Esophagus squamous epithelium (tissue), 5 donors: ENCODE measurements around the gene NUMBL. TPM values are rescaled to one million over a fixed set of nuclear protein-coding genes. Genes with fewer than 3 reads are reported as not detected.
A peak's percentile ranks its signal among the peaks of the same experiment; 100 is the strongest.

Experiments used
- DNase-seq: peaks from one replicate; lab custom pipeline; 2025; lab: John Stamatoyannopoulos, UW
- H3K27ac ChIP-seq, 4 donors: fragments of 200-600 bp; sonication (generic); one replicate each; pipeline ENCODE4 v1.5.1; 2016 to 2019; ENCODE audit warnings: mild to moderate bottlenecking in 1 of 4
- H3K27me3 ChIP-seq, 4 donors: fragments of 200-600 bp; sonication (generic); 1 replicate in 3 of 4; 2 replicates in 1 of 4; pipeline versions ENCODE4 v1.5.1 to v1.6.0; 2017 to 2021; ENCODE audit warnings: antibody characterized with exemption in 1 of 4
- H3K36me3 ChIP-seq, 3 donors: fragments of 200-600 bp; sonication (generic); one replicate each; pipeline ENCODE4 v1.5.1; 2016 to 2019
- H3K4me1 ChIP-seq, 3 donors: fragments of 200-600 bp; sonication (generic); one replicate each; pipeline ENCODE4 v1.5.1; 2017 to 2019
- H3K4me3 ChIP-seq, 4 donors: fragments of 200-600 bp; sonication (generic); 1 replicate in 3 of 4; 2 replicates in 1 of 4; pipeline ENCODE4 v1.5.1; 2016 to 2019; ENCODE audit warnings: mild to moderate bottlenecking in 2 of 4, moderate library complexity in 1 of 4
- H3K9me3 ChIP-seq, 3 donors: fragments of 200-600 bp; sonication (generic); one replicate each; pipeline ENCODE4 v1.5.1; 2016 to 2019
- POLR2A ChIP-seq, 4 donors: fragments of 450-650 bp; IDR thresholded peaks; one replicate each; pipeline ENCODE4 v1.6.1; 2017; ENCODE audit warnings: antibody characterized with exemption in 4 of 4, mild to moderate bottlenecking in 4 of 4, moderate library complexity in 3 of 4
- WGBS, 2 donors: methylation state at CpG; one replicate each; pipeline ENCODE4 v1.1.5; 2018; 5-methylcytosine and 5-hydroxymethylcytosine counted together
- intact Hi-C: fragments of 100-400 bp; cut with DNase I; formaldehyde crosslinking; loops from one replicate; pipeline ENCODE4 v1.15.0; 2022
- total RNA-seq, 4 donors: library from RNA; depleted of rRNA; stranded (reverse); fragments of >200 nt; gene quantifications; one replicate each; pipeline ENCODE4 v1.1.0, GENCODE V29; 2016
- TF ChIP-seq, protein P1 (sequence below), 6 experiments: fragments of 450-650 bp in 4 of 6; fragments of 200-600 bp in 2 of 6; sonication (generic) in 2 of 6; IDR thresholded peaks; one replicate each; pipeline ENCODE4 v1.5.1; 2016 to 2019; ENCODE audit warnings: antibody characterized with exemption in 6 of 6, mild to moderate bottlenecking in 4 of 6, moderate library complexity in 4 of 6
- donor health status: DM: yes; HTN: yes; CAD: no.

NUMBL gene
- total RNA-seq, 4 donors from 2014 or later = 11.2 to 20.8 (median 15.8) TPM

DNA sequence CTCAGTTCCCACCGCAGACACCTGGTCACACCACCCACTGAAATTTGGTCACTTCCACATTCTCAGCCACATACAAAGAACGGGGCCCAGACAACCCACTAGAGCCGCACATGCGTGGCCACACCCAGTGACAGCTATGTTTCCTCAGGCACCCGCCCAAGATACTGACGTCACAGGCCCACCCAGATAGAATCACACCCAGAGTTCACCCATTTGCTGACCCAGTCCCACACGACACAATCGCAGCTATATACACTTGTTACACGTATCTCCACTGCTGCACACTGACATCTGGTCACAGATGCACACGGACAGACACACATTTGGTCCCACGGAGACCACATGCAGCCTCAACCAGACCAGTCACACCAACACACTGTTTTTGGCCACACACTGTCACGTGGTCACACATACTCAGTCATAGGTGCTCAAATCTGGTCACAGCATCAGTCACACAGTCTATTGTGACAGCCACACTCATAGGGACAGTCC is 2.9 kb downstream of the NUMBL start:
- no peak for TF ChIP-seq POLR2A (IDR thresholded peaks at IDR 0.05)
- TF ChIP-seq, protein P1, sequence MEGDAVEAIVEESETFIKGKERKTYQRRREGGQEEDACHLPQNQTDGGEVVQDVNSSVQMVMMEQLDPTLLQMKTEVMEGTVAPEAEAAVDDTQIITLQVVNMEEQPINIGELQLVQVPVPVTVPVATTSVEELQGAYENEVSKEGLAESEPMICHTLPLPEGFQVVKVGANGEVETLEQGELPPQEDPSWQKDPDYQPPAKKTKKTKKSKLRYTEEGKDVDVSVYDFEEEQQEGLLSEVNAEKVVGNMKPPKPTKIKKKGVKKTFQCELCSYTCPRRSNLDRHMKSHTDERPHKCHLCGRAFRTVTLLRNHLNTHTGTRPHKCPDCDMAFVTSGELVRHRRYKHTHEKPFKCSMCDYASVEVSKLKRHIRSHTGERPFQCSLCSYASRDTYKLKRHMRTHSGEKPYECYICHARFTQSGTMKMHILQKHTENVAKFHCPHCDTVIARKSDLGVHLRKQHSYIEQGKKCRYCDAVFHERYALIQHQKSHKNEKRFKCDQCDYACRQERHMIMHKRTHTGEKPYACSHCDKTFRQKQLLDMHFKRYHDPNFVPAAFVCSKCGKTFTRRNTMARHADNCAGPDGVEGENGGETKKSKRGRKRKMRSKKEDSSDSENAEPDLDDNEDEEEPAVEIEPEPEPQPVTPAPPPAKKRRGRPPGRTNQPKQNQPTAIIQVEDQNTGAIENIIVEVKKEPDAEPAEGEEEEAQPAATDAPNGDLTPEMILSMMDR (IDR thresholded peaks at IDR 0.05) = no peak
- 36 to 51% methylated on average over 12 of the region's 12 CpGs for WGBS, 2 donors
- Histone ChIP-seq H3K4me1 (peaks cover 33 to 64% (median 37%) of the 10 kb centered on the region in 3 donors), H3K27me3 (no peaks in the 10 kb centered on the region), H3K36me3 (peaks cover 1 to 52% (median 6%) of the 10 kb centered on the region in 3 donors), H3K27ac (peak overlapping the region; percentile 45 to 94 (median 74)), H3K4me3 (peak overlapping the region in 1 of 4 donors; percentile 86), H3K9me3 (no peaks in the 10 kb centered on the region)
- no peak for DNase-seq
- intact Hi-C loops = no loop called here

DNA sequence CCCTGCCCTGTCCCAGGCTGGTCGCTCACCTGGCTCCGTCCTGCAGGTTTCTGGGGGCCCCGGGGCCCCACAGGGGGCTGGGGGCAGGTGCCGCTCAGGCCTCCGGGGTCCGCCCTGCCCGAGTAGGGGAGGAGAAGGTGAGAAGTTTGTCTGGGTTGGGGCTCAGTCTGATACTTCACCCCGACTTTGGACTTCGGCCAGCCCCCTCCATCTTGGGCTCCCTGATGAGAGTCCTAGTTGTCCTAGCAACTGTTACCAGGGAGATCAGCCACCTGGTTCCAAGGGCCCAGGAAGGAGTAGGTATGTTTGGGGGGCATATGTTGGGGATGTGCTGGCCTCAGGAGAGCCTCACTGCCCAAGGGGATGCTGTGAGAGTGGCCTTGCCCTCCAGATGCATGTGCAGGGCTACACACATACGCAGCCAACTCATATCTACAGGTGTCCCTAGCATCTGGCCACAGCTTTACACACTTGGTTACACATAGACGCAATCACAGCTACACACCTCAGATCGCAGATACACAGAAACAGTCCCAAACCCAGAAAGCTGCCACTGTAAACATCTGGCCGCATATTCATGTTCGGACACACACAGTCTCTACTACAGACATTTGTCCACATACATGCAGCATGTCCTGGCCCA is 3.4 kb downstream of the NUMBL start:
- WGBS, 2 donors = 77 to 88% methylated on average over 7 to 9 of the region's 14 CpGs
- intact Hi-C loops = no loop called here
- Histone ChIP-seq H3K27ac (peak overlapping the region; percentile 45 to 94 (median 74)), H3K9me3 (no peaks in the 10 kb centered on the region), H3K4me3 (no peak overlapping the region), H3K27me3 (no peaks in the 10 kb centered on the region), H3K36me3 (peaks cover 4 to 52% (median 8%) of the 10 kb centered on the region in 3 donors), H3K4me1 (peaks cover 33 to 64% (median 37%) of the 10 kb centered on the region in 3 donors)
- DNase-seq = no peak
- no peak for TF ChIP-seq POLR2A (IDR thresholded peaks at IDR 0.05)
- TF ChIP-seq, protein P1 (IDR thresholded peaks at IDR 0.05) = no peak

DNA sequence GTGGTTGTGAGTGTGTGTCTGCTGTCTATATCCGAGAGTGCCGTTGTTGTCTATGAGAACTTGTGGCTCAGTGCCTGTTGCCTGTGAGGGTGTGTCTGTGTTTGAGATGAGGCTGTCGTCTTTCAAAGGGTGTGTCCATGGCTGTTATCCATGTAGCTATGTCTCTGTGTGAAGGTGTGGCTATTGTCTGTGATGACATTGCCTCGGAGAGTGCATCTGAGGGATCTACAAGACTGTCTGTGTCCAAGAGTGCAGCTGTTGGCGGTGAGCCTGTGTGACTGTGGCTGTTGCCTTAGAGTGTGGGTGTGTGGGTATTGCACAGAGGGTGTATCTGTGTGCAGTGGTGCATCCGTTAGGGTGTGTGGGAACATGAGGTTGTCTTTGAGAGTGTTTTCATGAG is 4.9 kb downstream of the NUMBL start:
- Histone ChIP-seq H3K9me3 (no peaks in the 10 kb centered on the region), H3K36me3 (peaks cover 5 to 63% (median 19%) of the 10 kb centered on the region in 3 donors), H3K4me1 (peaks cover 26 to 51% (median 27%) of the 10 kb centered on the region in 3 donors), H3K27me3 (no peaks in the 10 kb centered on the region), H3K4me3 (no peak overlapping the region), H3K27ac (peak overlapping the region; percentile 34 to 94 (median 50))
- DNase-seq = no peak
- WGBS, 2 donors = 43 to 66% methylated on average over 4 to 5 of the region's 6 CpGs
- TF ChIP-seq, protein P1 (IDR thresholded peaks at IDR 0.05) = no peak
- TF ChIP-seq POLR2A (IDR thresholded peaks at IDR 0.05) = no peak
- intact Hi-C loops = no loop called here

DNA sequence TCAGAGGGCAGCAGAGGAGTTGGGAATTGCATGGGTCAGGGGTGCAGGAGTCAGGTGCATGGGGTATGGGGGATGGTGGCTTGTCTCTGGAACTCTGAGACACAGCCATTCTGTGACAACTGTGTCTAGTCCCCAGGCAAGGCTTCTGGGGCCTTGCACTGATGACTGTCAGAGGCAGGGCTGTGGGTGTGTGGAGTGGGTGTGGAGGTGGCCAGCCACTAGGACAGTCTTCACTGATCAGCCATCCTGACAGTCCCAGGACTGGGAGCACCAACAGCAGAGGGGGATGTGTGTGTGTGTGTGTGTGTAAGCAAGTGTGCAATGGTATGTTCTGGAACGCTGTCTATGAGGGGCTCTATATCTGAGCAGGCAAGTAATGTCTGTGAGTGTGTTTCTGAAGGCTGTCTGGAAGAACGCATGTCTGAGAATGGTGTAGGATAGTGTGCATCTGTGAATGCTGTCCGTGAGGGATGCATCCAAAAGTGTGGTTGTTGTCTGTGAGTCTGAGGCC is 5.4 kb downstream of the NUMBL start:
- 90 to 97% methylated on average over 3 of the region's 3 CpGs for WGBS, 2 donors
- Histone ChIP-seq H3K27ac (peak overlapping the region; percentile 25 to 94 (median 44)), H3K9me3 (no peaks in the 10 kb centered on the region), H3K27me3 (no peaks in the 10 kb centered on the region), H3K4me1 (peaks cover 25 to 47% (median 26%) of the 10 kb centered on the region in 3 donors), H3K36me3 (peaks cover 10 to 68% (median 21%) of the 10 kb centered on the region in 3 donors), H3K4me3 (no peak overlapping the region)
- intact Hi-C loops = no loop called here
- no peak for TF ChIP-seq POLR2A (IDR thresholded peaks at IDR 0.05)
- TF ChIP-seq, protein P1 (IDR thresholded peaks at IDR 0.05) = no peak
- no peak for DNase-seq

DNA sequence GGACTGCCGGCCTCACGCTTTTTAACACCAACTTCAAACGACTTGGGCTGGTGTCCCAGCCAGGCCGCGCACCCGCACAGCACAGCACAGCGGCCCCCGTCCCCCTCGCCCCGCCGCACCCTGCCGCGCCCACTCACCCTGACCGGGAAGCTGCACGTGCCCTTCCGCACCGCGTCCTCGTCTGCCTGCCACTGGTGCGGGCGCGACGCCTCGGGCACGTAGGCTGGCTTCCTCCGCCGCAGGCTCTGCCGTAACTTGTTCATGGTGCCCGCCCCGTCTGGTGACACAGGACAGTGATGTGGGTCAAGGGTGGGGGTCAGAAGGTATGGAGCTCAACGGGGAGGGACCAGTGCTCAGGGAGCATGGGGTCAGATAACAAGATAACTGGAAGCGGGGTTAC is 6.2 kb downstream of the NUMBL start:
- WGBS, 2 donors = 71 to 88% methylated on average over 3 to 5 of the region's 32 CpGs
- TF ChIP-seq, protein P1 (IDR thresholded peaks at IDR 0.05) = no peak
- TF ChIP-seq POLR2A (IDR thresholded peaks at IDR 0.05) = no peak
- intact Hi-C loops = no loop called here
- H3K9me3 ChIP-seq = no peaks in the 10 kb centered on the region
- no peak overlapping the region for H3K27ac ChIP-seq
- no peak overlapping the region for H3K4me3 ChIP-seq
- no peaks in the 10 kb centered on the region for H3K27me3 ChIP-seq
- peaks cover 17 to 39% (median 18%) of the 10 kb centered on the region in 3 donors for H3K4me1 ChIP-seq
- DNase-seq = no peak
- H3K36me3 ChIP-seq = peaks cover 10 to 76% (median 25%) of the 10 kb centered on the region in 3 donors
